ENCODE measurements around the gene MYPN.

- TF ChIP-seq CTCF (IDR thresholded peaks at IDR 0.05): no peak
- no peak for TF ChIP-seq ZFX (IDR thresholded peaks at IDR 0.05; ENCODE audit: borderline replicate concordance)
Measured at GRCh38 chr10:68125772-68126171, 16.5 kb downstream of the MYPN start.

All from 22Rv1 (cell line).